GM12874 (cell line): ENCODE measurements around the gene ENDOD1.

Experiments used
- TF ChIP-seq, protein P1 (sequence below): IDR thresholded peaks from 2 replicates; pipeline ENCODE4 v1.5.1; 2011; ENCODE audit warnings: low read depth, mild to moderate bottlenecking, control low read depth, low read length, moderate library complexity; ENCODE audit not compliant: insufficient read depth

The ENDOD1 gene

DNA sequence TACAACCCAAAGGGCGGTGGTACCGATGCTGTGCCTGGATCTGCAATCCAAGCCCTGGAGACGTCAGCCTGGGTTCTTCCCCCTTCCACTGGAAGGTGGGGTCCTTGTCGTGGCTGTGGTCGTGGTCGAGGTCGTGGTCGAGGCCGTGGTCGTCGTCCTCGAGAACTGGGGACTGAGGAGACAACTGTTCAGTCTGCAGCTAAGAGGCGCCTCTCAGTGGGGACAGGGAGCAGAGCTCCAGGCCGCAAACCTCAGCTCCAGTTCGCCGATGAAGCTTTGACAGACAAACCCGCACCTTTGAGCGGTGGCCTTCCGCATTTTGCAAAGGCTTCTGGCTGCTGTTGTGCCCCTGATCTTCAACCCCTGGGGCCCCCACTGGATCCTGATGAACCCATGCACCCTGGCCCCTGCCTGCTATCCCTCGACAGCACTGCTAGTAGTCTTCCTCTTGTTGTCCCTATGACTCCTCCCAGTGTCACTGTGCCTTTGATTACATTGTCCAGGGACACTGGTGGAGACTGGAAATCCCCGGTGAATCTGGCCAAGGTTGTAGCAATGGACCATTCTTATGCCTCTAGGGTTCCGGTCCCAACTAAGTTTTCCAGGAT is 38.9 kb upstream of the ENDOD1 start:
- TF ChIP-seq, protein P1, sequence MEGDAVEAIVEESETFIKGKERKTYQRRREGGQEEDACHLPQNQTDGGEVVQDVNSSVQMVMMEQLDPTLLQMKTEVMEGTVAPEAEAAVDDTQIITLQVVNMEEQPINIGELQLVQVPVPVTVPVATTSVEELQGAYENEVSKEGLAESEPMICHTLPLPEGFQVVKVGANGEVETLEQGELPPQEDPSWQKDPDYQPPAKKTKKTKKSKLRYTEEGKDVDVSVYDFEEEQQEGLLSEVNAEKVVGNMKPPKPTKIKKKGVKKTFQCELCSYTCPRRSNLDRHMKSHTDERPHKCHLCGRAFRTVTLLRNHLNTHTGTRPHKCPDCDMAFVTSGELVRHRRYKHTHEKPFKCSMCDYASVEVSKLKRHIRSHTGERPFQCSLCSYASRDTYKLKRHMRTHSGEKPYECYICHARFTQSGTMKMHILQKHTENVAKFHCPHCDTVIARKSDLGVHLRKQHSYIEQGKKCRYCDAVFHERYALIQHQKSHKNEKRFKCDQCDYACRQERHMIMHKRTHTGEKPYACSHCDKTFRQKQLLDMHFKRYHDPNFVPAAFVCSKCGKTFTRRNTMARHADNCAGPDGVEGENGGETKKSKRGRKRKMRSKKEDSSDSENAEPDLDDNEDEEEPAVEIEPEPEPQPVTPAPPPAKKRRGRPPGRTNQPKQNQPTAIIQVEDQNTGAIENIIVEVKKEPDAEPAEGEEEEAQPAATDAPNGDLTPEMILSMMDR = no peak

DNA sequence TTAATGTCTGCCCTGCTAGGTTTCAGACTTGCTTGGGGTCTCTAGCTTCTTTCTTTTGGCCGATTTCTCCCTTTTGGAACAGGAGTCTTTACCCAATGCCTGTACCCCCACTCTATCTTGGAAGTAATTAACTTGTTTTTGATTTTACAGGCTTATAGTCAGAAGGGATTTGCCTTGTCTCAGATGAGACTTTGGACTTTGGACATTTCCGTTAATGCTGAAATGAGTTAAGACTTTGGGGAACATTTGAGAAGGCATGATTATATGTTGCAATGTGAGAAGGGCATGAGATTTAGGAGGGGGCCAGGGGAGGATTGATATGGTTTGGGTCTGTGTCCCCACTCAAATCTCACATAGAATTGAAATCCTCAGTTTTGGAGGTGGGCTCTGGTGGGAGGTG is 35.3 kb upstream of the ENDOD1 start:
- TF ChIP-seq, protein P1 = no peak

DNA sequence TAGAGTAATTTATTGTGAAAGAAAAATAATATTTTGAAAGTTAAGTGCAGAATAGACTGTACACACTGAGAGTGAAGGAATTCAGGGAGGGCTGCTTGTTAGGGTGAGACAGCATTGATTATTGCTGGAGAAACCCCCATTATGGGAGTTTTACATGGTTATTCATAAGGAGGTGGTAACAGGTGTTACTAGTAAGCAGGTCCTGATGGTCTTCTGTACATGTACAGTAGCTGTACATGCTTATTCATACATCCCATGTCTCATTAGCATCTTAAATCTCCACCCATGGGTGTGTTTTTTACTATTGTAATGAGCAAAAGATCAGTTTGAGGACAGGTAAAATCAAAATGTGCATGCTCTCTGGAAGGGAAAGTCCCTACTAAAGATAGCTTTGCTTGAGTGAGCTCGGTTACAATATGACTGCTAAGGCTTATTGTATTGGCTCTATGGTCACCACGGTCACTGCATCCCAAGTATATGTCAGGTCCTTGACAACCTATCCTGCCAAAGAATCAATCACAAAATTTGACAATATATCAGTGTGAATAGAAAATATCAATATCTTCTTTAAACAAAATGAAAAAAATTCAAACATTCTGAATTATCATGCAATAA is 34.3 kb upstream of the ENDOD1 start:
- TF ChIP-seq, protein P1 = no peak

DNA sequence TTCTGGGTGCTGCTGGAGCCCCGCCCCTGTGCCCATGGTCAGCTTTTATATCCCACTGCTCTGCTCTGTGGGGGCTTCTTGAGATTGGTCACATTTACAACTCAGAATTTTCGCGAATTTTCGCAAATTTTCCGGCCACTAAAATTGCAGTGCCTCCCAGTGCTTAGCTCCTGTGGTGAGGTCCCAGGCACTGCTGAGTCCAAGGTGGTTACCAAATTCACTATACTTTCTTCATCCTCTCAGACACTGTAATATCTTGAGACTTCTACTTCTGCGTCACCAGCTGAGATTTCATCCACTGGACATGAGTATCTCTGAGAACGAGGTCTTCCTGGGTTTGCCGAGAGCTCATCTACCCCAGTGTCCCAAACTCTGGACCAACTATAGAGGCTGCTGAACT is 31.7 kb upstream of the ENDOD1 start:
- TF ChIP-seq, protein P1 = no peak

DNA sequence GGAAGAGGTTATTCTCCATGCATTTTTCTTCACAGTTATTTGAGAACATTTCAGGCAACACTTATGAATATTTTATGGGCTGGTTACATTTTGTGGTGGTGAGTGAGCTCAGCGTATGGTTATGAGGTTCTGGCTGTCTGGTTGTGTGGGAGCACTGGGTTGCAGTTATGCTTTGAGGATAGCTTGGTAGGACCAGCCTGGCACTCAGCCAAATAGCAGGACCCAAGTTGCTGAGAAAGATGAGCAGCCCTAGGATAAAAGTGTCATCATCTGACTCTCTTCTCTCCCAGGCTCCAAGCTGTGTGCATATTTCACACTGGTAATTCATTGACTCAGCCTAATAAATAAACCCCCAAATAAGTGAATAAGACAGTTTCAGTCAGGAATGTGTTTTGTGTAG is 31.0 kb upstream of the ENDOD1 start:
- TF ChIP-seq, protein P1 = no peak

DNA sequence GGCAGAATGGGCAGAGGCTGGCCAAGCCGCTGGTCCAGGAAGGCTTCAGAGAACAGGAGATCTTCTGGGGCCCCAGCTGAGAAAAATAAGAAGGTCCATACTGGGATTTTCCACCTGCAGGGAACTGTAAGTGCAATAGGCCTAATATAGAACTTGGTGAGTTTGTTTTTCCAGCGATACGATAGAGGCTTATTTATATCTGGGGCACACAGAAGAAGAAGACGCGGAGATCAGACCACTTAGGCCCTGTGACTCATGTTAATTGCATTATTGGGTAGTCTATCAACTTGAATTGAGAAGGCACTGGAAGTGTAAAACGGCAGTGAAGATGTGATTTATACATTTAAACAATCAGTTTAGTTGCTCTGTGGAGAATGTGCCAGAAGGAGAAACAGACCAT is 30.6 kb upstream of the ENDOD1 start:
- TF ChIP-seq, protein P1 = no peak

DNA sequence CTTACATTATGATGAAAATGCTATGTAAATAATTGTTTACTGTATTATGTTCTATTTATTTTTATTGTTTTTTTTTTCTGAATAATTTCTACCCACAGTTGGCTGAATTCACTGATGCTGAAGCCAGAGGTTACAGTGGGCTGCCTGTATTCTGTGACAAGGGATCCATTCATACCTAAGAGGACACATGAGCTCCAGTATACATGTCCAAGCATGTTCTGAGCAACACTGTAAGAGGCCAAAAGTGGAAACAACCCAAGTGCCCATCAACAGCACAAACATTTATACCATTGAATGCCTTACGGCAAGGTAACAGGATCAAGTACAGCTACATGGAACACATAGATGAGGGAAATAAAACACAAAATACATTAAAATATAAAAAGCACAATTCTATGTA is 24.3 kb upstream of the ENDOD1 start:
- TF ChIP-seq, protein P1 = no peak
